Left ventricle myocardium superior (tissue), 1 donor: Measurements from ENCODE around the gene MARCHF3. TPM values are rescaled to one million over a fixed set of nuclear protein-coding genes. Genes with fewer than 3 reads are reported as not detected.
"Not testable (repeated sequence)": the region's sequence is repeated elsewhere in the genome, so short reads cannot be mapped to it uniquely, and the experiment has no call there.

ENCODE experiments used
- ATAC-seq: fragments of 200-7000 bp; cut with Tn5 transposase; one replicate; pipeline ENCODE4 v1.9.1; 2020; ENCODE audit warnings: mild to moderate bottlenecking, moderate library complexity
- DNase-seq: peaks from one replicate; pipeline ENCODE4 v3.0.0-alpha.2; 2020
- intact Hi-C: fragments of 100-400 bp; cut with micrococcal nuclease; formaldehyde crosslinking; loops from one replicate; pipeline ENCODE4 v1.11.0; 2022
- total RNA-seq: library from RNA; stranded (reverse); fragmentation: NEBNext Ultra II Directional; extraction: Animal tissue kit (Norgen Biotek cat#: 25700); gene quantifications from one replicate; pipeline ENCODE4 v1.2.1, GENCODE V29; 2021
- donor health status: DM: no; HTN: yes; CAD: no; lungs with severe emphysema.

Gene MARCHF3
- total RNA-seq, 1 donor from 2014 or later: 25.0 TPM

- ATAC-seq (no peak), DNase-seq (no peak)
- intact Hi-C loops: no loop called here
Observed at GRCh38 chr5:126868338-126869004, 161.9 kb downstream of the MARCHF3 start.

GRCh38 chr5:126866851-126867636 is 163.3 kb downstream of the MARCHF3 start:
- intact Hi-C loops: no loop called here
- DNase-seq (peak; percentile 53), ATAC-seq (peak; percentile 64)

- DNase-seq (no peak), ATAC-seq (no peak)
- intact Hi-C loops: no loop called here
Observed at GRCh38 chr5:126865299-126865698, 165.1 kb downstream of the MARCHF3 start.

GRCh38 chr5:126864042-126864688 is 166.2 kb downstream of the MARCHF3 start:
- intact Hi-C loops: no loop called here
- no peak for ATAC-seq
- no peak for DNase-seq

- no peak for ATAC-seq
- no peak for DNase-seq
- intact Hi-C loops: no loop called here
Observed at GRCh38 chr5:126863402-126863801, 167.0 kb downstream of the MARCHF3 start.

GRCh38 chr5:126858441-126858840 is 171.9 kb downstream of the MARCHF3 start:
- DNase-seq (no peak), ATAC-seq (peak; percentile 44)
- intact Hi-C loops: no loop called here

- intact Hi-C loops: no loop called here
Observed at GRCh38 chr5:126857472-126858410, 172.6 kb downstream of the MARCHF3 start.

GRCh38 chr5:126855266-126855665 is 175.1 kb downstream of the MARCHF3 start:
- intact Hi-C loops: no loop called here
- DNase-seq (no peak), ATAC-seq (no peak)

More at GRCh38 chr5:126857472-126858410, 172.6 kb downstream of the MARCHF3 start:
- DNase-seq (peak; percentile 43), ATAC-seq (peak; percentile 88)

GRCh38 chr5:126854526-126855110 is 175.7 kb downstream of the MARCHF3 start:
- no peak for DNase-seq
- no peak for ATAC-seq
- intact Hi-C loops: no loop called here

- intact Hi-C loops, DNase-seq, ATAC-seq: not testable (repeated sequence)
Observed at GRCh38 chr5:126853541-126854307, 176.6 kb downstream of the MARCHF3 start.

GRCh38 chr5:126852841-126853271 is 177.5 kb downstream of the MARCHF3 start:
- no peak for DNase-seq
- ATAC-seq: no peak
- intact Hi-C loops: no loop called here

GRCh38 chr5:126852091-126852571 is 178.2 kb downstream of the MARCHF3 start:
- intact Hi-C loops: no loop called here
- no peak for DNase-seq
- ATAC-seq: peak; percentile 72

GRCh38 chr5:126851501-126852011 is 178.8 kb downstream of the MARCHF3 start:
- DNase-seq (peak; percentile 62), ATAC-seq (peak; percentile 73)
- intact Hi-C loops: no loop called here

GRCh38 chr5:126849101-126849678 is 181.2 kb downstream of the MARCHF3 start:
- DNase-seq (no peak), ATAC-seq (peak; percentile 58)
- intact Hi-C loops: loop anchor here (5.0 kb wide), 1 partner anchor 193 kb away; no protein-coding TSS in a partner anchor

GRCh38 chr5:126848253-126848652 is 182.1 kb downstream of the MARCHF3 start:
- intact Hi-C loops: loop anchor here (5.0 kb wide), 1 partner anchor 194 kb away; no protein-coding TSS in a partner anchor
- DNase-seq (no peak), ATAC-seq (peak; percentile 22)

GRCh38 chr5:126847826-126848251 is 182.5 kb downstream of the MARCHF3 start:
- ATAC-seq (peak; percentile 58), DNase-seq (no peak)
- intact Hi-C loops: loop anchor here (5.0 kb wide), 1 partner anchor 194 kb away; no protein-coding TSS in a partner anchor

GRCh38 chr5:126847456-126847820 is 182.9 kb downstream of the MARCHF3 start:
- intact Hi-C loops: loop anchor here (5.0 kb wide), 1 partner anchor 195 kb away; no protein-coding TSS in a partner anchor
- peak; percentile 18 for ATAC-seq

More at GRCh38 chr5:126847456-126847820, 182.9 kb downstream of the MARCHF3 start:
- no peak for DNase-seq
